Embryonic facial prominence (tissue), 1 donor: ENCODE data around the gene EEIG1.
A peak's percentile ranks its signal among the peaks of the same experiment; 100 is the strongest.

Experiments
- DNase-seq: peaks from one replicate; pipeline ENCODE4 v3.0.0-alpha.2; 2016; ENCODE audit errors: extremely low spot score

EEIG1 gene

DNA sequence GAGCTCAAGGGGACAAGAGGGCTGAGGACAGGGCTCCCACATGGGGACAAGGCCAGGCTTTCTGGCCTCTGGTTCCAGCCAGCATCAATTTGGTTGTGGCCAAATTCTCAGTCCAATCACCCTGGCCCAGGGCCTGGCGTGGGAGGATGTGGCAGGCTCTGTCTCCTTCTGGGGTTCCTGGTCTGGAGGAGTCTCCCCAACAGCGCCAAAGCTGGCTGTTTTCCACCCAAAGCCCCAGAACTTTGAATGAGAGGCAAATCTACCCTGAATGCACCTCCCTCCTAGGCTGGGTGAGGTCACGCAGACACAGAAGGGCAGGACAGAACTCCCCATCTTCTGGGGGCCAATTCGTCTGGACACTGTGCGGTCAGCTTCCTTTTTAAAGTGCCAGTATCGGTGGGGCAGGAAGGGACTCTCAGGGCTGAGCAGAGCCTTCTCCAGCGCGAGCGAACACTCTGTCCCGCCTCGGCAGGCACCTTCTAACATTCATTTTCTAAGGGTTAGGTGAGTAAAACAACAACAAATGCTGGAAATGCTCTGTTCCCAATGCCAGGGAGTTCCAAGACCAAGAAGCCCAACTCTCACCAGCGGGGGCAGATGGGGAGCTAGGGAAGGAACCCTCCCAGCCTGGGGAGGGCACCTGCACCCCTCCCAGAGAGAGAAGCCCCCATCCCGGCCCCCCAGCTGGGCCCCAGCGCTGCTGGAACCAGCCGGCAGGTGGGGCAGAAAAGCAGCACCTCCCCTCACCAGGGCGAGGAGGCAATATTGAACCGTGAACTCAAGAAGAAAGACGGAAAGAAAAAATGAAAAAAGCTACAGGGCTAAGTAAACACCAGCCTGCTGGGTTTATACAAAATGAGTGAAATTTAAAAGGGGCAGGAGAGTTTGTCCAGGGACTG is 39.5 kb downstream of the EEIG1 start:
- DNase-seq, result no peak

- no peak for DNase-seq
Observed at GRCh38 chr9:127940593-127940992, 40.2 kb downstream of the EEIG1 start.

GRCh38 chr9:127938298-127938690 is 42.5 kb downstream of the EEIG1 start:
- no peak for DNase-seq

DNA sequence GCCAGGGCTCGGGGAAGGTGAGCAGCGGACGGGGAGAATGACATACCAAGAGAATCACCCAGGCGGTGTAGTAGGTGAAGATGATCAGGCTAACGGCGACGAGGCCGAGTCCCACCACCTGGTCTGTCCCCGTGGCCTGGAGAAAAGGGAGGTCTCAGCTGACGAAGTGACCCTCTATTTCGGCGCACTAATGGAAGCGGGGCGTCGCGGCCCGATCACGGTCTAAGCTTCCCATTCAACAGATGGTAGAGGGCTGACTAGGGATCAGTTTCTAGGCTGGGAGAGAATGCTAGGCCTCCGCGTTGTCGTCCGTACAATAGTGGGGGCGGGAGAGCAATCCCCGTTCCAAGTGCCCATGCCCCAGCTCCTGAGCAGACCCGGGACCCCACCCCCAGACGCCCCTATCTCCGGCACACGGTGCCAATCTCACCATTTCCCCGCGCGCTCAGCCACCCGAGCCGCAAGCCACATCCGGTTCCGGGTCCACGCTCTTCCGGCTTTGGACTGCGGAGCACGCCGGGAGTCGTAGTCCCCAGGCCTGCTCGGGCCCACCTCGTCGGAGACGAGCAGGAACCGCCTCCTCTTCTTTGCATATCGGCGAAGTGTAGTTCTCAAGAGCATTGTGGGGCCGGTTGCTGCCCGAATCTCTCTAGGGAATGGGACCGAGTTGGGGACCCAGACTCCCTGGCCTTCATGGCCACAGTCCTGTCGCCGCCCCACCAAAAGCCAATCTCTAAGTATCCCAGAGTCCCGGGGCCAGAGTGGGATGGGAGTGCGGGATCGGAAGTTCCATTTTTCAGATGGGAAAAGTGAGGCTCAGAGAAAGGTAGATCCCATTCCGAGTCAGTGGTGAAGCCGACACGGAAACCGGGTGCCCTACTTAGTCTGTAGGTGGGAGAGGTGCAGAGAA is 43.1 kb downstream of the EEIG1 start, which contains the start of gene DPM2:
Gene DPM2 (minus strand): TSS at position 467 of the 910 bp plus-strand sequence. CDS start 34 bp downstream, at position 433.
- peak; percentile 82 for DNase-seq

DNA sequence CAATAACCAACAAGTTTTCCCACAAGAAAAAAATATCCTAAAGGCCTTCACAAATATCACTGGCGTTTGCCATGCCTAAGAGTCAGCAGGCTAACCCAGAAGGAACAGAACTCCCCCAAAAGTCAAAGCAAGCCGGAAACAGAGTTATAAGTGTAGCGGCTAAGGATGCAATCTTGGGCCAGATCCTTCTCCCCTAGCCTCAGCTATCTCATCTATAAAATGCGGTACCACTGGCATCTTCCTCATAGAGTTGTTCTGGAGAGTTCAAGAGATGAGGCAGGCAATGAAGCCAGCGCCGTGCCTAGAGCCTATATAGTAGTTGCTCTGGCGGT is 43.8 kb downstream of the EEIG1 start:
- no peak for DNase-seq

DNA sequence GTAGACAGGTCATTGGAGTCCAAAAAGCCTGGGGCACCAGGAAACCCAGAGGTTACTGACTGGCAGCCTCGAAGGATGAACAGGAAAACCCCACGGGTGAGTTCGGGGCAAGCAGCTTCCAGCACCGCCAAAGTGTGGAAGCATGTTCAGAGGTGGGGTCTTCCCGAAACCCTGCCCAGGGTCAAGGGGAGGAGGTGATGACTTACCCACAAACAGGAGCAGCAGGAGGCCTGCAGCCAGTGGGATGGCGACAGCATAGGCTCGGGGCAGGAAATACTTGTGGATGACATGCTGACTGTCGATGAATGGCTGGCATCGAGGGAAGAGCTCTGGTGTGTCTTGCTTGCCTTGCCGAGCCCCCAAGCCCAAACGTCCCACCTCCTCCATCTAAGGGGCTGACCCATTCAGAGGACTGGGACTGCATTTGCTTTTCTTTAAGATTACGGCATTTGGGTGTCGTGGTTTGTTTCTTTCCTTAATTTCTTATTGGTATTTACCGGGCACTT is 44.4 kb downstream of the EEIG1 start:
- DNase-seq, result no peak

DNA sequence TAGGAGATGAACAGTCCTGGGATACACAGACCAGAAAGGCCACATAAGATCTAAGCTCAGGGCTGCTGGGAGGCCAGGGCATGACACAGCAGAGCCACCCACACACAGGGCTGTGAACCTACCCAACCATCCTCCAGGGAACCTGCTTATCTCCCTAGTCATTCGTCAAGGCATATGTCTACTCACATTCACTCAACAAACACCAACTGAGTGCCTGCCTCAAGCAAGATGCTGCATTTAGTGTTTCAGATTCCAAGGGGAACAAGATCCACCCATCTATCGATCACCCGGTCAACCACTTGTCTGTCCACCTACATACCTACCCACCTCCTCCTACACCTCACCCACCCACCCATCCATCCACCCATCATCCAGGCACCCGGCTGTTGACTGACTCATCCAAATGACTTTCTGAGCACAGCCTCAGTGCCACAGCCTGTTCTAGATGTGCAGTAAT is 45.0 kb downstream of the EEIG1 start:
- DNase-seq, result no peak

GRCh38 chr9:127934986-127935385 is 45.8 kb downstream of the EEIG1 start:
- no peak for DNase-seq

DNA sequence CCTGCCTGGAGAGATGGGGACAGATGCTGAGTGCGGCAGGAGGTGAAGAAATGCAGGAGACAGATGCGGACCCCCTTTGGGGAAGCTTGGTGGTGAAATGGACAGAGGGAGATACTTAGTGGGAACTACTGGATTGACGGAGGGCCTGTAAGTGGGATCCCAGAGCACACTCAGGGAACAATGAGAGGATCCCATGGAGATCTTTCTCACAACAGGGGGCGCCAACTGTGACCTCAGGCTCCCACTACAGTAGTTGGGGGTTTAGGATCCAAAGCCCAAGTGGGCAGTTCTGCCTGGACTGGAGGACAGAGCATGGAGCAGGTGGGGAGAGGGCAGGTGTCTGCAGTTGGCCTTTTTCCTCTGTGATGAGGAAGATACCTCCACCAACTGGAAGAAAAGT is 46.5 kb downstream of the EEIG1 start:
- no peak for DNase-seq

DNA sequence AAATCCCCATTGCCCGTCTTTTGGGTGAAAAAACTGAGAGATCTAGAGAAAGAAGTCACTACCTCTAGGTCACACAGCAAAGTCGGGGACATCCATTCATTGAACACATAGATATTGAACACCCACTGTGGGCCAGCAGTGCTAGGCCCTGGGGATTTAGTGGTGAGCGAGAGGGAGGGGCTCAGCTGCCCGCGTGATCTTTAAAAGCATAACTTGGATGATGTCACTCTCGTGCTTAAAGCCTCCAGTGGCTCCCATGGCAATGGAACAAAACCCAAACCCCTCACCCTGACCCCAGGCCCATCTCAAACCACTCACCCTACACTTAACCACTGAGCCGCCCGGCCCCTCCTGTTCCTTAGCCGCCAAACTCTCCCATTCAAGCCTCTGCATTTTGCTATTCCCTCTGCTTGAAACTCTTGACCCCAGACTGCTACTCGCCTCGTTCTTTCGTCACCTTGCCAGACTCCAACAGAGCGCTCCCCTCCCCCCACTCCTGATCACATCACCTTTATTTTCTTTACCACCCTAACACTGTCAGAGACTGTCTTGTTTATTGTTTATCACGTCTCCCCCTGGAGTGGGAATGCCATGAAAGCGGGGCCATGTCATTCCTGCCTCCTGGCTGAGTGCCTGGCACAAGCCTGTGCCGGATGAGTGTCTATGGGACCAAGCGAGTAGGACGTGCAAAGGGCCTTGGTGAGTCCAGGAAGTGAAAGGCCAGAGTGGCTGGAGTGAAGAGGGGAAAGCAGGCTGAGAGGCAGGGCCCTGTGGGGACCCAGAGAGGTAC is 49.5 kb downstream of the EEIG1 start:
- DNase-seq, result no peak
